Muscle of back (tissue), 11 donors: ENCODE data around the gene CNGB1. TPM values are rescaled to one million over a fixed set of nuclear protein-coding genes. Genes with fewer than 3 reads are reported as not detected.
"Not testable (repeated sequence)": the region's sequence is repeated elsewhere in the genome, so short reads cannot be mapped to it uniquely, and the experiment has no call there.

Experiments
- DNase-seq, 3 donors: peaks; one replicate each; pipeline versions ENCODE4 v3.0.0 to v3.0.0-alpha.2; 2013
- polyA plus RNA-seq, 10 donors: library from polyadenylated mRNA; unstranded; fragments of 120-200 nt; gene quantifications; one replicate each; pipeline ENCODE4 v1.2.1, GENCODE V29; 2013; ENCODE audit not compliant: insufficient read length in 10 of 10

CNGB1 gene
- polyA plus RNA-seq, 10 donors = 0.04 to 0.29 (median 0.04) TPM; not detected in 7

DNA sequence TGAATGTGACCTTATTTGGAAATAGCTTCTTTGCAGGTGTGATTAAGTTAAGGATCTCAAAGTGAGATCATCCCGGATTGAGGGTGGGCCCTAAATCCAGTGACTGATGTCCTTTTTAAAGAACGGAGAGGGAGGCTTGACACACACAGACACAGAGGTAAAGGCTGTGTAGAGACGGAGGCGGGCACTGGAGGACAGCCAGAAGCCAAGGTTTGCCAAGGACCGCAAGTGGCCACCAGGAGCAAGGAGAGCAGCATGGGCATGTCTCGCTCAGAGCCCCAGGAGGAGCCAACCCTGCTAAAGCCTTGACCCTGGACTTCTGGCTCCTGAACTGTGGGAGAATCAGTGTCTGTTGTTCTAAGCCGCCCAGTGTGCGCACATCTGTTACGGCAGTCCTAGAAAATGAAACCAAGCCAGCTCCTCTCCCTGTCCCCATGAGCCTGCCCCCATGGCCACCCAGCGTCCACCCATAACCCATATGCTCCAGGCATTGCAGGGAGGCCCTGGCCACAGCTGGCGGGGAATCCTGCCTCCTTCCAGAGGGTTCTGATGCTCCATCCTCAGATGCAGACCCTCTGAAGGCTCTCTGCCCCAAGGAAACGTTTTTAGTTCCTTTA, 15.2 kb downstream of the CNGB1 start:
- DNase-seq = no peak

DNA sequence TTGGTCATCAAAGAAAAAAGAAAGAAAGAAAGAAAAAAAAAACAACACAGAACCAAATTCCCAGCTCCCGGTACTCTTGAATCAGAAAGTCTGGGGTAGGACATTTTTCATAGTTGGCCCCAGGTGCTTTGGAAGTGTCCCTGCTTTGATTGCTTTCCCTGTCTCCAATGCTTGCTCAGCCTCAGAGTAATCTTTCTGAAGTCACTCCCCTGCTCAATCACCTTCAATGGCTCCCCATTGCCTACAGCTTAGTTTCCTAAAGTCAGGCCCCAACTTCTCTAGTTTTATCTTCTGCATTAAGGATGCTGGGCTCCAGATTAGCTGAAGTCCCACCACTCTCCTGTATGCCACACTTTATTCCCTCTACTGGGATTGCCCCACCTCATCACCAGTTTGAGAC, 17.1 kb downstream of the CNGB1 start:
- DNase-seq = no peak

DNA sequence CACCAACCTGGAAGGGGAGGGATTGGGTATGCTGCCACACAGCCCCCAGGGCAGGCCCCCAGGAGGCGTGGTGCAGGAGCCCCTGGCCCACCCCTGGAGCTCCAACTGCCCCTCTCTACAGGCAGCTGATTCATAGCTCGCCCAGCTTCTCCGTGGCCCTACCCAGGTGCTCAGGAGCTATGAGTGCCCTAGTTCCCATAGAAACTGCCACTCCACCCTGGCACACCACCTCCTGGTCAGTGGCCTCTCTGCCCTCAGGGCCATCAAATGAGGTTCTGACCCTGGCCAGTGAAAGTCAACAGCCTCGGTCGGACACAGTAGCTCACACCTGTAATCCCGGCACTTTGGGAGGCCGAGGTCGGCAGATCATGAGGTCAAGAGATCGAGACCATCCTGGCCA, 18.0 kb downstream of the CNGB1 start:
- DNase-seq = no peak

DNA sequence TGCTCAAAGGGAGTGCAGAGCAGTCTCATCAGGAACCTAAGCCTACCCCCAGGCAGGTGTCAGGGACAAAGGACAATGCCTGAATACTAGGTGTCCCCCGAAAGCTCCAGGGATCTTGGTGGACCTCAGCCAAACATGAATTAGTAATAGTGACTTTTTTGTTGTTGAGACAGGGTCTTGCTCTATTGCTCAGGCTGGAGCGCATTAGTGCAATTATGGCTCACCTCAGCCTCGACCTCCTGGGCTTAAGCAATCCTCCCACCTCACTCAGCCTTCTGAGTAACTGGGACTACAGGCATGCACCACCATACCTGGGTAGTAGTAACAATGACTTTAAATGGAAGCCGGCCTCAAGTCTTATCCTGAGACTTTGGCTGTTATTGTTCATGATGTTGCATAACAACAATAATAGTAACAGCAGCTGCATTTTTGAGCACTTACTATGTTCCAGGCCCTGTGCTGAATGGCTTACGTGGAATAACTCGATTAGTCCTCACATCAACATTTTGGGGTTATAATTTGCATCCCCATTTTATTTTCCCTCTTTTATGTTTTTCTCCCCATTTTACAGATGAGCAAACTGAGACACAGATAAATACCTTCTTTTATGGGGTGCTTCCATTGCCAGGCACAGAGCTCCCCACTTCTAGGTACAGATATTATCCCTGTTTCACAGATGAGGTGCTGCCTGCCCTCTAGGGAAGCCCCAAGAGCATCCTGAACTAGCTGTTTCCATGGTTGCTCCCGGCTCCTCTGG, 19.5 kb downstream of the CNGB1 start:
- DNase-seq = no peak

DNA sequence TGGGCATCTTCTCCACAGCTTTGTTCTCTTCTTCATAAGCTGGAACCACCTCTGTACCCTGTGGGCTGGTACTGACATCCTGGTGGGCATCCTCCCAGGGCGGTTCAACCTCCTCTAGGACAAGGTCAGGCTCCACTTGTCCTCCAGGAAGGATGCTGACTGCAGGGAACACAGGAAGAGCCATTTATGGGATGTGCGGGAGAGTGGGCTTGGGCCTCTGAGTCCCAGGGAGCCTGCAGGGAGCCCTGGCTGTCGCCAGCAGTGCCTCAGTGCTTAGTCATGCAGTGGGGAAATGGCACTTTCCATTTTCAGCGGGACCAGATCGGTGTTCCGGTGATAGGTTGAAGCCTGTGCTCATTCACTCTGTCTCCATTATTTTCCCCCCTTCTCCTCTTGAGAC, 20.5 kb downstream of the CNGB1 start:
- no peak for DNase-seq

DNA sequence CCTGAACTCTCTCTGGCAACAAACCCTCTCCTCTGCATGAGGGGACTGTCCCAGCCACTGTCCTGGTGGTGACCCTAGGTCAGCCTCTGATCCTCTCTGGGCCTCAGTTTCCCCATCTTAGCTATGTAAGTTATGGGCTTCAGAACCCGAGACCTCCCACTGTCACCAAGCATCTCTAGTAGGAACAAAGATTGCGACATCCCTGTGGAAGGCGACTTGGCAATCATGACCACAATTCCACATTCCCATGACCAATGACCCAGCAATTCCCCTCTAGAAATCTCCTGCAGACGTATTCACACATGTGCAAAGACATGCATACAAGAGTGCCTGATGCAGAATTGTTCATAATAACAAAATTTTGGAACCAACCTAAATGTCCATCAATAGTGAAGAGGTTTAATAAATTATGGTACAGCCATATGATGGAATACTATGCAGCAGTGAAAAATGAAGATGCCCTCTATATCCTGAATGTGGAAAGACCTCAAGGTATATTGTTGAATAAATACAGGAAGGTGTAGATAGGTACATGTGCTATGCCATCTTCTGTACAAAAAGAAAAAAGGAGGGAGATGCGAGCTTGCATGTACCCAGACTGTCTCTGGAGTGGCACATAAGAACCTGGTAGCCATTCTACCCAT, 21.2 kb downstream of the CNGB1 start:
- DNase-seq = no peak

DNA sequence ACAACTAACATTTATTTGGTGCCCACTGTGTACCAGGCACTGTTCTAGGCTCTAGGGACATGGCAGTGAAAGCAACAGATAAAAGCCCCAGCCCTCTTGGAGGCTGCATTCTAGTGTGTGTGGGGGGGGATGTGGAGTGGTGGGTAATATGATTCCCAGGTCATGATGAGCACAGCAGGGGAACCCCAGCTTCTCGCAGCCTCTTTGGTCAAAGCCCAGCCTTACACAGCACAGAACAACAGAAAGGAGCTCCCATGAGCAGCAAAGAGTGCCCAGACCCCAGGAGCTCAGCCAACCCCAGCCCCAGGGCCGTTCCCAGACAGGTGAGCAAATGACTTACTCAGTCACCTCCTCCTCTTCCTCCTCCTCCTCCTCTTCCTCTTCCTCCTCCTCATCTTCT, 21.9 kb downstream of the CNGB1 start:
- DNase-seq = no peak

DNA sequence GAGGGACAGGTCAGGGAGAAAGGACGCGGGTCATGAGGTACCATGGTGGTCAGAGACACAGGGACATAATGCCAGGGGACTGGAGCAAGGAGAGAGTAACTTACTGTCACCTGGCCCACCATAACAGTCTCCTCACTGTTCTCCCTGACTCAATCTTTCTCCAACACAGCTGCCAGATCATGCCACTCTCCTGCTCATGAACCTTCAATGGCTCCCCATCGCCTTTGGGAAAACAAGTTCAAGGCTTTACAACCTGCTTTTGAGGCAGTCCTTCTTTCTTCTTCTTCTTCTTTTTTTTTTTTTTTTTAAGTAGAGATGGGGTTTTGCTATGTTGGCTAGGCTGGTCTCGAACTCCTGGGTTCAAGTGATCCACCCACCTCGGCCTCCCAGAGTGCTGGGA, 22.9 kb downstream of the CNGB1 start:
- no peak for DNase-seq

DNA sequence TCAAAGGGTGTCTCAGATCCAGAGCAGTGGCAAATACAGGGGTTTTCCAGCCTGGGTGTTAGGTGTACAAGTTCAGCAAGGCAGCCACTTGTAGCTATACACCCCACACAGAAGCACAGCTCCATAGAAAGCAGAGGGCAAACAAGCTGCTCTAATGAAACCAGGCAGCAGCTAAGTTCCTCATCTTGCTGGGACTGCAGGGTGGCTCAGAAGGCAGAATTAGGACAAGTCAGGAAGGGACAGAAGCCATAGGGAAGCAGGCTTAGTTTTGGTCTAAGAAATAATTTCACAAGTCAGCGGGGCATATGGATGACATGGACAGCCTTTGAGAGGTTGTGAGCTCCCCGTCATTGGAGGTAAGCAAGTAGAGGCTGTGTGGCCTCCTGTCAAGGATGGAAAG, 23.7 kb downstream of the CNGB1 start:
- DNase-seq = no peak

DNA sequence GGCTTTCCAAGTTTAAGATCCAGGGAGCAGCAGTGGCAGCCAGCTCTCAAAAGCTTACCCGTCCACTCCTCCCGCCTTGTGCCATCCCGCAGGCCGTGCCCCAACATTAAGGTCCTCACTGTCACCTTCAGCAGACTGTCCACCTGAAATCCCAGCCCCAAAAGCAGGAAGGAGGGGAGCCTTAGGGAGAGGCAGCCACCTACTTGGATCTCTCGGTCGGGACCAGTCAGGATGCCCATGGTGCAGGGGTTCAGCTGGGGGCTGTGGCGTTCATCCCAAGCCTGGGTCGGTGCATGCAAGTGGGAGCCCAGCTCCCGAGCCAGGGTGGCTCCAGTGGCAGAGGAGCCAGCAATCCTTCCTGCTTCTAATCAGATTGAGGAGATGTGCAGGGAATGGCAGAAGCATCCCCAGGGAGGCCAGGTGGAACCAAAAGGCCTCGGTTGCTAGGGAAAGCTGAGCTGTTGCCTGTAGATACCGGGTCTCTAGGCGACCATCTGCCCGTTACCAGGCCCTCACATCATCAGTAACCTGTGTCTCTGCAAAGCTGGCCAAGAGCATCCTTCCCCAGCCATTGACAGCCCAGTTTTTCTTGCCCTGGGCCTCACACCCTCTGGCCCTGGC, 24.6 kb downstream of the CNGB1 start:
- DNase-seq = no peak

DNA sequence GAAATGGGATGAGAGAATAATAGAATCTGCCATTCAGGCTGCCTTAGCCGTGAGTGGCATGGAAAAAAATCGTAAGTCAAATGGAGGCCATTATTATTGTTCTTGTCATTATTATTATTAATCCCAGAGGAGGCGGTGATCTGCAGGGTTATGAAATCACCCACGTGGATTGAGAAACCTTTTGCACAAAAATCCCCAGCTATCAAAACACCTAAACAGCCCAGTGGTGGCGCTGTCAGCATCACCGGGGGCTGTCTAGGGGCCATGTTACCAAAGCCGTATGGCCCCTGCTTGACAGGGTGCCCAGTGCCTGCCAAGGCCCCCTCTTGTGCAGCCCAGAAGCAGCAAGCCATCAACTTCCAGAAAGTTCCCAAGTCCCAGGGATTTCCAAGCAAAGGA, 25.2 kb downstream of the CNGB1 start:
- no peak for DNase-seq

DNA sequence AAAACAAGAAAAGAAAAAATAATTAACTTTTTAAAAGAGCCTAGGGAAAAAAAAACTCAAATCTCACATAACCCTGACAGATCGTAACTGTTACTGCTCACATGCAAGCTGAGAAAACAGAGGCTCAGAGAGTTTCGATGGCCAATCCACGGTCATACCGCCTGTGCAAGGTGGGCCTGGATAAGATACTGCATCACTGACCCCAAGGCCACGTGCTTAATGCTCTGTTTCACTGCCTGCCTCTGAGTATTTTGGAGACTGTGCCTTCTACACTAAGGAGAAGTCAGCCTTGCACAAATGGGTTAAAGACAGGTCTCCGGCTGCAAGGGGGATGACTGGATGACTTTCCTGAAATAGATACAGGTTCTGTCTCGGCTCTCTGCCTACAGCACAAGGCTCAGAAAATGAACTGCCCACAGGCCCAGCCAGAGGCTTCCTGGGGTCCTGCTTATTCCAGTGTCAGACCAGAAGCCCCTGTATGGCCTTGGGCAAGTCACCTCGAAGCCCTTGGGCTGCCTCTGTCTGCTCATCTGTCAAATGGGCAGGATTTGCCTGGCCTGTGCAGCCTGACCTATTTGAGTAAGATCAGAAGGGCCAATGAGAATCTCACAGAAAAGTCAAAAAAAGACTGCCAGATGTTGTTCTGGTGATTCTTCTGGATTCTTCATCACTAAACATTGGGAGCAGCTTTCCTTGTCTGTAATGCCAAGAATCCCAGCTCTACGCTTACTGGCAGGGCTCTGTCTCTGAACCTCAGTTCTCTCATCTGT, 25.8 kb downstream of the CNGB1 start:
- DNase-seq = no peak

DNA sequence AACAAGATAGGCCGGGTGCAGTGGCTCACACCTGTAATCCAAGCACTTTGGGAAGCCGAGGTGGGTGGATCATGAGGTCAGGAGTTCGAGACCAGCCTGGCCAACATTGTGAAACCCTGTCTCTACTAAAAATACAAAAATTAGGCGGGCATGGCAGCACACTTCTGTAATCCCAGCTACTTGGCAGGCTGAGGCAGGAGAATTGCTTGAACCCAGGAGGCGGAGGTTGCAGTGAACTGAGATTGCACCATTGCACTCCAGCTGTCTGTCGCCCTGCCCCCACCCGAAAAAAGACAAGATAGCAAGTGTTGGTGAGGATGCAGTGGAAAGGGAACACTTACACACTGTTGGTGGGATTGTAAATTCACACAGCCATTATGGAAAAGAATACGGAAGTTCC, 27.5 kb downstream of the CNGB1 start:
- DNase-seq = not testable (repeated sequence)

DNA sequence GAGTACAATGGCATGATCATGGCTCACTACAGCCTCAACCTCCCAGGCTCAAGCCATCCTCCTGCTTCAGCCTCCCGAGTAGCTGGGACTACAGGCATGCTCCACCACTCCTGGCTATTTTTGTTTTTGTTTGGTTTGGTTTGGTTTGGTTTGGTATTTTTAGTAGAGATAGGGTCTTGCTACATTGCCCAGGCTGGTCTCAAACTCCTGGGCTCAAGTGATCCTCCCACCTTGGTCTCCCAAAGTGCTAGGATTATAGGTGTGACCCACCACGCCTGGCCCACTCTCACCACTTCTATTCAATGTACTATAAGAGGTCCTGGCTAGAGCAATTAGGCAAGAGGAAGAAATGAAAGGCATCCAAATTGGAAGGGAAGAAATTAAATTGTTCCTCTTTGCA, 29.0 kb downstream of the CNGB1 start:
- DNase-seq = not testable (repeated sequence)

DNA sequence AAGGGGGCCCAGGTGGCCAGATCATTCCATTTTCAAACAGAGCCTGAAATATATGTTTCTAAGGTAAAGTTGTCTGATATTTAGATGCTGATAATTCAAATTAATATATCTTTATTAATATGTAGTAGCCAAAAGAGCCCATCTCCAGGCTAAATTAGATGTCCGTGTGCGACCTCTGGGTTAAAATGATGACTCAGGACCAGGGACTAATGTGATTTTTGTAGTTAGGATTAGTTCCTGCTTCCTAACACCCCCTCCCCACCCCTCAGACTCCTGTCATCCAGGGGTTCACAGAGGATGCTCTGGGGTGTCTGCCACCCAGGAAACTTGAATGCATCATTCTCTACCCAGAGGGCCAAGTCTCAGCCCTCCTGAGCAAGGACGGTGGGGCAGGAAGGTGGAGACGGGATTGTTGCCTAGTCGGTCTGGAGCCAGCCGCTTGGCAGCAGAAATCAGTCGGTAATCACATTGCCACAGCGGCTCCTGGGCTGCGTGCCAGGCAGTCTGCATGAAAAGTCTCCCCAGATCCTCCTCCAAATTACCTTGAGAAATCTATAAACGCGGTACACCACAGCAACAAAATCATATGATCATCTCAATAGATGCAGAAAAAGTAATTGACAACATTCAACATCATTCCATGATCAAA, 29.8 kb downstream of the CNGB1 start:
- peak in 2 of 3 donors; percentile 10 to 27 for DNase-seq

DNA sequence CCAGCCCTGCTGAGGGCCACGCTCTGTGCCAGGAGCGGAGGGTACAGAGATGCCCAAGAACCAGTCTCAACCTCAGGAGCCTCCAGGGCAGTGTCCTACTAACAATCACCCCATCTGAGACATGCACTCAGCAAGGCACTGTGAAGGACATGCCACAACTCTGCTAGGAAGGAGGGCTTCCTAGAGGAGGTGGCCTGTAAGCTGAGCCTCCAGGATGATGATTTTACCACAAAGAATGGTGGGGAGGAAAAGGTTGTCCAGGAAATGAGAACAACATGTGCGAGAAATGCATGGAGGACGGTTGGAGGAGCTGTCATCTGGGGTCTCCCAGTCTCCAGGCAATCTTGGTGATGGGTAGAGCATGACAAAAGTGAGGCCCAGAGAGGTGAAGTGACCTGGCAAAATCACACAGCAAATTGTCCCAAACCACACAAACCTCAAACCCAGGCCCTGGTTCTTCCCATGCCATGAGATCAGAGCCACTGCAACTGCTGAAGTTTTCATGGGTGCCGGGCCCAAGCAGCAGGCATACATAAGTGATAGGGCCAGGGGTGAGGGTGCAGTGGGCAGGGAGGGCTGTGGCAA, 30.5 kb downstream of the CNGB1 start:
- DNase-seq = no peak

DNA sequence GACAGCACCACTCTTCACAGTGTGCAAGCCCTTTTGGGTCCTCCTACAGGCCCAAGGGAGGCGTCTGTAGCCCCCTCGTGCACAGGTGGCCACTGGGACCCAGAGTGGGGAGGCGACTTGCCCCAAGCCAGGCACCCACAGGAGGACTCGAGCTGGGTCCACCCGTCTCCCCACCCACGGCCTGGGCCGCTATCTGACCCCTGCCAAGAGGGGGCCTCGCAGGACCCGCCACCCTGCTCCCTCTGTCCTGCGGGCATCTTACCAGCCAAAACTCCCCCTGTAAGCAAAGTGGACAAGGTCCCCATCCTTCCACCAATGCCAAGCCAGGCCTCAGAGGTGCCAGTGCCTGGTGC, 31.1 kb downstream of the CNGB1 start:
- DNase-seq = no peak

DNA sequence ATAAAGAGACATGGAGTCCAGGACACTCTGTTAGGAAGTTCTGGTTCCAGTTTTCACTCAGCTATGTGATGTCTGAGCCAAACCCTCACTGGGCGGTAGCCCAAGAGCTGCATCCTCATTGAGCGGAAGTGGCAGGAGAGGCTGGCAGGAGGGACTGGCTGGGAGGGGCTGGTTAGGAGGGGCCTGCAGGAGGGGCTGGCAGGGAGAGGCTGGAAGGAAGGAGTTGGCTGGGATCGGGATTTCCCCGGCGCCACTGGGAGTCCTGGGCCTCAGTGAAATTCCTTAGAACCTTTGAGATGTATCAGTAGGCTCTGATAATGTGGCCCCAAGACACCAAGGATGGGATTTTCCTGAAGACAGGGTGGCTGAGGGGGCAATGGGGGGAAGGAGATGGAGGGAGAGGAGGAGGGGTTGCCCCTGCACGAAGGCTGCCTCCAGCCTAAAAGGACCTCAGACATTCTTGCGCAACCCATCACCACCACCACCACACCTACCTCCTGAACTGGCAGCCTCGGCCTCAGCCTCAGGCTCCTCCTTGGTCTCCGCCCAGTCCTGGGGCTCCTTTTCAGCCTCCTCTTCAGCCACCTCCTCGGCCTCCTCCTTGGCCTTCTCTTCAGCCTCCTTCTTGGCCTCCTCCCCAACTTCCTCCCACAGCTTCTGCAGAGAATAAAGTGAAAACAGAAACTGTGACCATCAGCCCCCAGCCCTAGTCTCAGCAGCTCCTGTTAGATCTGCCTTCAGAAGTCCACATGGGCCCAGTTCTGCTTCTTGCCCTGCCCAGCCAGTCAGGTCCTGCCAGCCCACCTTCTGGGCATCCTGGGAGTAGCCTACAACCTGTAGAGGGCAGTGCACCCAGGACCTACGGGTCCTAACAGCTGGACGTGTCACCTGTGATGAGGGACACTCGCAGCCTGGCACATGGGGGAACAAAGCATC, 31.7 kb downstream of the CNGB1 start:
- peak; percentile 8 to 67 (median 54) for DNase-seq

DNA sequence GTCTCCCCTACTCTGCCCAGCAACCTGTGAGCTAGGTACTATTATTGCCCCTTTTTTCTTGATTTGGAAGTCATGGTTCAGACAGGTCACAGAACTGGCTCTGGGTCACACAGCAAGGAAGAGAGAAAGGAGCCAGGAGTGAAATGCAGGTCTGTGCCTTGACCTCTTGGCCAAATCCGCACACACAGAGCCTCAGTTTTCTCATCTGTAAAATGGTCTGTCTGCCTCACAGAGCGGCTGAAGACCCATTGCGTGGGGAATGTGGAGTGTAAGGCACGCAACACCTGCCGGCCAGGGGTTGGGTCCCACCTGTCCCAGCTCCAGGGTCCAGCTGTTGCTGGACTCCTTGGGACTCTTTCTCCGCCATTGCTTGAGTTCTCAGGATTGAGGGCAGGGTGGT, 32.4 kb downstream of the CNGB1 start:
- DNase-seq = no peak

DNA sequence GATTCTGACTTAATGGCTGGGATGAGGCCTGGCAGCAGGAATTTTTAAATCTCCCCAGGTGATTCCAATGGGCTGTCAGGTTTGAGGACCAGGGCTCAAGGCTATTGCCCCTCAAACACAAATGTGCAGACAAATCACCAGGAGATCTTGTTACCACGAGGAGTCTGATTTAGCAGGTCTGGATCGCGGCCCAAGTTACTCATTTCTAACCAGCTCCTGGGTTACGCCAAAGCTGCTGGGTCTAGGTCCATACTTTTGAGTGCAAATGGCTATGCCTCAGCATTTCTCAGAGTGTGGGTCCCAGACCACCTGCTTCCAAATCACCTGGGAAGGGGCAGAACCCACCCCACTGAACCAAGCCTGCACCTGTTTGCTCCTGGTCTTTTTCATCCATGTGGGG, 33.1 kb downstream of the CNGB1 start:
- DNase-seq = no peak
